K562 (cell line): Measurements from ENCODE around the gene BCAS3. TPM values are rescaled to one million over a fixed set of nuclear protein-coding genes. Genes with fewer than 3 reads are reported as not detected.

Experiments
- ATAC-seq: fragments of 200-7000 bp; cut with Tn5 transposase; 3 replicates; pipeline ENCODE4 v1.9.1; 2020; ENCODE audit warnings: moderate library complexity
- BruUV-seq: library from RNA; stranded (reverse); fragments of 400-500 nt; replicated peaks from 2 replicates; lab custom pipeline; 2021; lab: Mats Ljungman, UMichigan
- CTCF ChIA-PET: fragments of 300-600 bp; formaldehyde crosslinking; extraction: SDS; loops from one replicate; lab custom pipeline; 2021; ENCODE audit warnings: low intra/inter-chr PET ratio; lab: Yijun Ruan, JAX
- POLR2A ChIA-PET: fragments of 300-600, 350-650 bp; sonication (Branson Sonifier 250); formaldehyde crosslinking; extraction: SDS; loops from one replicate; lab custom pipeline; 2021; ENCODE audit warnings: antibody characterized with exemption, inconsistent platforms; lab: Yijun Ruan, JAX
- DNase-seq, 4 experiments: peaks; one replicate each; pipeline versions ENCODE4 v3.0.0 to v3.0.0-alpha.2; 2011 to 2018; ENCODE audit warnings: low spot score in 3 of 4, mixed read lengths in 3 of 4; ENCODE audit errors: extremely low read depth in 1 of 4
- FAIRE-seq: peaks from 2 replicates; lab custom pipeline; 2011; peaks lifted over from hg19 to GRCh38; lab: Jason Lieb, UNC
- H2AFZ ChIP-seq: 2 replicates; pipeline ENCODE4 v1.6.0; 2011; ENCODE audit warnings: low read depth, low read length, control low read depth, inconsistent platforms
- H3K27ac ChIP-seq: fragments of 200-600 bp; 3 replicates; pipeline ENCODE4 v1.8.0; 2011; ENCODE audit warnings: low read depth, mild to moderate bottlenecking, control low read depth, inconsistent platforms, low read length, moderate library complexity, mixed read lengths; ENCODE audit errors: extremely low read depth
- H3K27me3 ChIP-seq, 2 experiments: fragments of 300-600 bp in 1 of 2; 2 replicates in 1 of 2; 3 replicates in 1 of 2; pipeline versions ENCODE4 v1.6.0 to v1.8.0; 2011; ENCODE audit warnings: inconsistent platforms in 2 of 2, low read length in 2 of 2, mild to moderate bottlenecking in 1 of 2, mixed read lengths in 1 of 2, moderate library complexity in 1 of 2; ENCODE audit not compliant: control insufficient read depth in 2 of 2, insufficient read depth in 2 of 2
- H3K36me3 ChIP-seq: fragments of 300-600 bp; 3 replicates; pipeline ENCODE4 v1.8.0; 2011; ENCODE audit warnings: mild to moderate bottlenecking, low read length, inconsistent platforms; ENCODE audit not compliant: control insufficient read depth, insufficient read depth
- H3K4me1 ChIP-seq, 2 experiments: fragments of 200-600 bp in 1 of 2; replicated peaks in 1 of 2; 2 replicates in 1 of 2; 3 replicates in 1 of 2; pipeline versions ENCODE4 v1.5.1 to v1.8.0; 2011; ENCODE audit warnings: inconsistent platforms in 2 of 2, low read length in 2 of 2, mild to moderate bottlenecking in 1 of 2, mixed read lengths in 1 of 2, moderate library complexity in 1 of 2; ENCODE audit not compliant: control insufficient read depth in 2 of 2, insufficient read depth in 2 of 2
- H3K4me2 ChIP-seq: 2 replicates; pipeline ENCODE4 v1.6.1; 2011; ENCODE audit warnings: low read length, control low read depth, inconsistent platforms, mixed read lengths; ENCODE audit not compliant: insufficient read depth
- H3K4me3 ChIP-seq: fragments of 200-600 bp; sonication (generic), shearing (Covaris generic); 2 replicates; pipeline ENCODE4 v1.5.1; 2016; ENCODE audit warnings: control low read depth, inconsistent platforms
- H3K79me2 ChIP-seq: fragments of 200-600 bp; 3 replicates; pipeline ENCODE4 v1.8.0; 2011; ENCODE audit warnings: low read length, inconsistent platforms; ENCODE audit not compliant: control insufficient read depth, insufficient read depth
- H3K9ac ChIP-seq, 2 experiments: 2 replicates each; pipeline versions ENCODE4 v1.6.0 to v1.6.1; 2011; ENCODE audit warnings: low read depth in 2 of 2, low read length in 2 of 2, control low read depth in 1 of 2, inconsistent platforms in 1 of 2, mild to moderate bottlenecking in 1 of 2, mixed read lengths in 1 of 2; ENCODE audit not compliant: insufficient read depth in 1 of 2
- H3K9me1 ChIP-seq: one replicate; pipeline ENCODE4 v1.6.0; 2011; ENCODE audit warnings: inconsistent platforms, mild to moderate bottlenecking, low read length, moderate library complexity; ENCODE audit not compliant: control insufficient read depth, insufficient read depth
- H3K9me3 ChIP-seq: replicated peaks from 2 replicates; pipeline ENCODE4 v1.5.1; 2011; ENCODE audit warnings: low read depth, low read length, inconsistent platforms; ENCODE audit not compliant: control insufficient read depth, insufficient read depth
- H4K20me1 ChIP-seq: replicated peaks from 2 replicates; pipeline ENCODE4 v1.6.1; 2011; ENCODE audit warnings: low read length, inconsistent platforms, mixed read lengths; ENCODE audit not compliant: control insufficient read depth, insufficient read depth
- CHCHD3 ChIP-seq: fragments of 250-450 bp; sonication (Bioruptor Pico); IDR thresholded peaks from 2 replicates; pipeline ENCODE4 v2.1.2; 2022; ENCODE audit warnings: mild to moderate bottlenecking
- FOS ChIP-seq: IDR thresholded peaks from 3 replicates; pipeline ENCODE4 v1.6.1; 2011; ENCODE audit not compliant: insufficient read length; ENCODE audit errors: extremely low read depth
- NBN ChIP-seq: fragments of 450-650 bp; IDR thresholded peaks from 2 replicates; pipeline ENCODE4 v1.6.1; 2016; ENCODE audit warnings: low read depth, mild to moderate bottlenecking
- NCOA4 ChIP-seq: fragments of 450-650 bp; IDR thresholded peaks from 2 replicates; pipeline ENCODE4 v1.6.1; 2018; ENCODE audit warnings: mild to moderate bottlenecking; ENCODE audit not compliant: partially characterized antibody
- RAD21 ChIP-seq, 2 experiments: fragments of 250-450 bp in 1 of 2; fragments of 450-650 bp in 1 of 2; sonication (Bioruptor Pico) in 1 of 2; formaldehyde crosslinking in 1 of 2; IDR thresholded peaks in 1 of 2; conservative IDR thresholded peaks in 1 of 2; 2 replicates each; pipeline versions ENCODE4 v1.4.0 to v1.8.0; 2020 to 2022; ENCODE audit warnings: mild to moderate bottlenecking in 2 of 2, moderate library complexity in 1 of 2
- SIX5 ChIP-seq, 2 experiments: IDR thresholded peaks; 2 replicates each; pipeline ENCODE4 v1.6.1; 2011; ENCODE audit warnings: low read length in 2 of 2, borderline replicate concordance in 1 of 2, low read depth in 1 of 2, mild to moderate bottlenecking in 1 of 2, moderate library complexity in 1 of 2; ENCODE audit not compliant: insufficient read depth in 1 of 2
- TEAD2 ChIP-seq: fragments of 450-650 bp; IDR thresholded peaks from 2 replicates; pipeline ENCODE4 v1.6.1; 2016; ENCODE audit warnings: missing genetic modification characterization, control low read depth, missing compliant biosample characterization
- ZNF764 ChIP-seq: fragments of 250-450 bp; sonication (Bioruptor Pico); IDR thresholded peaks from 2 replicates; pipeline ENCODE4 v1.4.0; 2020; ENCODE audit warnings: low read depth, mild to moderate bottlenecking, moderate library complexity
- WGBS: fragments of 100-300 bp; shearing (Covaris generic); methylation state at CpG from one replicate; pipeline ENCODE4 v1.1.6; 2016; ENCODE audit warnings: low coverage, mixed read lengths; ENCODE audit not compliant: insufficient coverage; ENCODE audit errors: missing lambda C conversion rate; 5-methylcytosine and 5-hydroxymethylcytosine counted together
- in situ Hi-C: fragments of 300-500 bp; cut with MboI; formaldehyde crosslinking; loops from 4 replicates; pipeline ENCODE4 v1.15.0; 2018; ENCODE audit warnings: inconsistent platforms, mixed read lengths
- intact Hi-C: fragments of 100-400 bp; cut with micrococcal nuclease; formaldehyde crosslinking; loops from 2 replicates; pipeline ENCODE4 v1.14.2; 2022
- polyA plus RNA-seq, 8 experiments: library from polyadenylated mRNA; depleted of rRNA in 4 of 8; stranded (reverse) in 5 of 8; unstranded in 3 of 8; fragments of >200 nt; fragmentation: Nextera tagmentation in 2 of 8; fragmentation: Illumina TruSeq in 1 of 8; extraction: Ambion mirVana in 2 of 8; extraction: Trizol in 1 of 8; gene quantifications; 2 replicates each; pipeline versions ENCODE4 v1.2.1 to v1.2.3, GENCODE V29; 2011 to 2014; ENCODE audit warnings: inconsistent platforms in 1 of 8, missing spikeins in 1 of 8
- total RNA-seq, 7 experiments: library from RNA; depleted of rRNA in 6 of 7; stranded (reverse); fragments of >200 nt in 6 of 7; fragmentation: Illumina TruSeq in 2 of 7; extraction: Trizol in 2 of 7; gene quantifications; 2 replicates each; pipeline versions ENCODE4 v1.2.1 to v1.2.3, GENCODE V29; 2011 to 2021; ENCODE audit warnings: low replicate concordance in 1 of 7

The BCAS3 gene
- total and polyA plus RNA-seq, 9 of the 15 experiments (the other 6 are each of a cell fraction or from before 2014, with no cell fraction given), result 1.9 to 5.5 (median 3.5) TPM

DNA sequence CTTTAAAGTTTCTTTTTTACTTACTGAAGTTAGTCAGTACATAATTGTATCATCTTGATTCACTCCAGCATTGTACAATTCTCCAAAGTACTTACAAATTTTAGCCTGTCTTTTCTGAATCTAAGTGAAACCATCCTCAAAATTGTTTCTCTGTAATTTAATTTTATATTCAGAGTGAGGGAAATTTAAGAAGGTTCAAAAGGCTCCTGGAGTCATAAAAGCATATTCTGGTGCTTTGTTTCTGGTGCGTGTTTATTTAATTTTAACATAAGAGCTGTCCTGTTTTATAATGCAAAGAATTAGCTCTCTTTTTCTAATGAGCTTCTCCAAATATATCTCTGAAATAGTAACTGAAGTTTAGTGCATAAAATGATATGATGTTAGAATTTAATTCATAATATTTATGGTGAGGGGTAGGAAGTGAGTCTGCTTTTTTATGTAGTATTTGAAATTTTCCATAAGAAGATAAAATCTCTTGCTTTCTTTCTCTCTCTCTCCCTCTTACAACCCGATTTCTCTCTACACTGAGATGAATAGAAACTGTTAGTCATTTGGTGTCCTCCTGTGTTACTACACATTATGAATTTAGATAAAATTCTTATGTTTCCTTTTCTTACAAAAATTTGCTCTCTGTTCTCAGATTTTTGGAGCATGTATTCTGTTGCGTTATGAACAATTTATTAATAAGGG, 339.8 kb downstream of the BCAS3 start:
- WGBS, result 3% methylated on average over 3 of the region's 3 CpGs
- ATAC-seq (no peak), FAIRE-seq (no peak), DNase-seq (no peak)
- H3K4me1 ChIP-seq, result no peaks in the 10 kb centered on the region
- no peak overlapping the region for H3K27ac ChIP-seq
- no peak overlapping the region for H3K4me2 ChIP-seq
- POLR2A ChIA-PET, result no interaction called here
- no peaks in the 10 kb centered on the region for H3K9me1 ChIP-seq
- intact Hi-C loops, result no loop called here
- no peaks in the 10 kb centered on the region for H3K27me3 ChIP-seq
- no peak overlapping the region for H2AFZ ChIP-seq
- no peak overlapping the region for H3K9ac ChIP-seq
- no TSS peak for BruUV-seq
- in situ Hi-C loops, result no loop called here
- no peaks in the 10 kb centered on the region for H3K36me3 ChIP-seq
- H3K4me3 ChIP-seq, result no peak overlapping the region
- no peaks in the 10 kb centered on the region for H3K9me3 ChIP-seq
- TF ChIP-seq TEAD2 (tag) (no peak), RAD21 (CRISPR knock-in tag; conservative IDR thresholded peaks at IDR 0.05 in 1 of 2, IDR thresholded peaks at IDR 0.05 in 1 of 2) (no peak), CHCHD3 (CRISPR knock-in tag) (no peak), ZNF764 (CRISPR knock-in tag) (no peak), NCOA4 (no peak), SIX5 (IDR thresholded peaks at IDR 0.05; ENCODE audit: borderline replicate concordance in 1 of 2, insufficient read depth in 1 of 2, low read depth in 1 of 2, low read length in 2 of 2) (no peak), FOS (no peak), NBN (no peak)
- CTCF ChIA-PET, result no interaction called here
- H4K20me1 ChIP-seq, result no peaks in the 10 kb centered on the region
- no peaks in the 10 kb centered on the region for H3K79me2 ChIP-seq
